ENCODE measurements around the gene GARIN1A. TPM values are rescaled to one million over a fixed set of nuclear protein-coding genes. Genes with fewer than 3 reads are reported as not detected.
"Not testable (repeated sequence)": the region's sequence is repeated elsewhere in the genome, so short reads cannot be mapped to it uniquely, and the experiment has no call there.

GARIN1A gene
- total RNA-seq, result 3.9 TPM in 2 replicates
- long read RNA-seq, result 0 reads

DNA sequence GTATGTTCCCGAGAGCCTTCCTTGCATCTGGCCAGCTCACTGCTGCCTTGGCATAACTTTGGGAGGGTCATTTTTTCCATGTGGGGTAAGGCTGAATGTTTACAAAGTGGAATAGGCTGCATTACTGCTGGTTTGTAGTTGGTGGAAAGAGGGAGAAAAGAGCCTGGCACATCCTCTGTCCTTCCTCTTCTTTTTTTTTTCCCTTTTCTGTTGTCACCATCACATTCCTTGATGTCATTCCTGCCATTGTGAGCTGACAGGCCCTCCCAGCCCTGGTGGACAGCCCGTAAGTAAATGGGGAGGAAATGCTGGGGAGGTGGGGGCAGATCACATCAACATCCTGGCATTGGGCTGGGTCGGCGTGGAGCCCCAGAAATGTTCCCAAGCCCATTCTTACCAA is at the start of gene GARIN1A:
Gene GARIN1A, plus strand, starts transcription at position 301 of the 400 bp plus-strand sequence. CDS start 106 bp downstream, outside the sequence.
- no peak within 1 kb of the TSS for H3K4me3 Mint-ChIP-seq (ENCODE audit: unreplicated experiment)
- H3K4me1 Mint-ChIP-seq (ENCODE audit: unreplicated experiment), result no peaks in the 10 kb centered on the region
- no peaks in the 10 kb centered on the region for H3K9me3 Mint-ChIP-seq (ENCODE audit: unreplicated experiment)
- no peaks in the 10 kb centered on the region for H3K27me3 Mint-ChIP-seq (ENCODE audit: unreplicated experiment)
- TF ChIP-seq, protein P1, sequence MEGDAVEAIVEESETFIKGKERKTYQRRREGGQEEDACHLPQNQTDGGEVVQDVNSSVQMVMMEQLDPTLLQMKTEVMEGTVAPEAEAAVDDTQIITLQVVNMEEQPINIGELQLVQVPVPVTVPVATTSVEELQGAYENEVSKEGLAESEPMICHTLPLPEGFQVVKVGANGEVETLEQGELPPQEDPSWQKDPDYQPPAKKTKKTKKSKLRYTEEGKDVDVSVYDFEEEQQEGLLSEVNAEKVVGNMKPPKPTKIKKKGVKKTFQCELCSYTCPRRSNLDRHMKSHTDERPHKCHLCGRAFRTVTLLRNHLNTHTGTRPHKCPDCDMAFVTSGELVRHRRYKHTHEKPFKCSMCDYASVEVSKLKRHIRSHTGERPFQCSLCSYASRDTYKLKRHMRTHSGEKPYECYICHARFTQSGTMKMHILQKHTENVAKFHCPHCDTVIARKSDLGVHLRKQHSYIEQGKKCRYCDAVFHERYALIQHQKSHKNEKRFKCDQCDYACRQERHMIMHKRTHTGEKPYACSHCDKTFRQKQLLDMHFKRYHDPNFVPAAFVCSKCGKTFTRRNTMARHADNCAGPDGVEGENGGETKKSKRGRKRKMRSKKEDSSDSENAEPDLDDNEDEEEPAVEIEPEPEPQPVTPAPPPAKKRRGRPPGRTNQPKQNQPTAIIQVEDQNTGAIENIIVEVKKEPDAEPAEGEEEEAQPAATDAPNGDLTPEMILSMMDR (IDR thresholded peaks at IDR 0.05), result no peak
- H3K36me3 Mint-ChIP-seq (ENCODE audit: unreplicated experiment), result peaks cover 3% of the 10 kb centered on the region
- no peak for DNase-seq (ENCODE audit: extremely low spot score, unreplicated experiment)
- H3K27ac Mint-ChIP-seq (ENCODE audit: unreplicated experiment), result no peak within 1 kb of the TSS

DNA sequence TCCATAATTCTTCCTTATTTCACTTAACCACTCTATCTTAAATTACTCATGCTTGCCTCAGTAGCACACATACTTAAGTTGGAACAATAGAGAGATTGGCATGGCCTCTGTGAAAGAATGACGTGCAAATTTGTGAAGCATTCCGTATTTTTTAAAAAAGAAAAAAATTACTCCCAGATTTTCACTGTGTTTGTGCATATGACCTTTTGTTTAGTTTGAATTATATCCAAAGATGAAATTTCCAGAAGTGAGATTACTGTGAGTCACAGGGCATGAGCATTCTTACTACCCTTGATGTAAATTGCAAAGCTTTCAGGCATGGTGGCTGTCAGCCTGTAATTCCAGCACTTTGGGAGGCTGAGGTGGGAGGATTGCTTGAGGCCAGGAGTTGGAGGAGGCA is 45.0 kb upstream of the GARIN1A start:
- H3K4me1 Mint-ChIP-seq (ENCODE audit: unreplicated experiment); DNase-seq (ENCODE audit: extremely low spot score, unreplicated experiment); H3K27me3 Mint-ChIP-seq (ENCODE audit: unreplicated experiment); H3K9me3 Mint-ChIP-seq (ENCODE audit: unreplicated experiment); H3K27ac Mint-ChIP-seq (ENCODE audit: unreplicated experiment); H3K4me3 Mint-ChIP-seq (ENCODE audit: unreplicated experiment): not testable (repeated sequence)
- peaks cover 38% of the 10 kb centered on the region for H3K36me3 Mint-ChIP-seq (ENCODE audit: unreplicated experiment)

DNA sequence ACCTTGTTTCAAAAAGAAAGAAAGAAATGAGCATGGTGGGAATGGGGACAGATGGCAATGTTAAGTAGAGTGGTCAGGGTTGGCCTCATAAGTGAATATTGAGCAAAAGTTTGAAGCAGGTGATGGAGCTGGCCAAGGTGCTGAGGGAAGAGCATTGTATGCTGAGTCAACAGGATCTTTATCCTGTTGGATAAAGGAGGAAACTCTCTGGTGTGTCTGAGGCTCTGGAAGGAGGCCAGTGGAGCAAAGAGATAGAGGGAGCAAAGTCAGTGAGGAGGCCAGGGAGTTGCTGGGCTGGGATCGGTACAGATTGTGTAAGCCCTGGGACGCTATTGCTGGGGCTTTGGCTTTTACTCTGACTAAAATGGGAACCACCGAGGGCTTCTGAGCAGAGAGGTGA is 38.2 kb upstream of the GARIN1A start:
- not testable (repeated sequence) for H3K4me3 Mint-ChIP-seq (ENCODE audit: unreplicated experiment); H3K9me3 Mint-ChIP-seq (ENCODE audit: unreplicated experiment); H3K4me1 Mint-ChIP-seq (ENCODE audit: unreplicated experiment); H3K27ac Mint-ChIP-seq (ENCODE audit: unreplicated experiment); DNase-seq (ENCODE audit: extremely low spot score, unreplicated experiment); H3K27me3 Mint-ChIP-seq (ENCODE audit: unreplicated experiment)
- peaks cover 38% of the 10 kb centered on the region for H3K36me3 Mint-ChIP-seq (ENCODE audit: unreplicated experiment)

DNA sequence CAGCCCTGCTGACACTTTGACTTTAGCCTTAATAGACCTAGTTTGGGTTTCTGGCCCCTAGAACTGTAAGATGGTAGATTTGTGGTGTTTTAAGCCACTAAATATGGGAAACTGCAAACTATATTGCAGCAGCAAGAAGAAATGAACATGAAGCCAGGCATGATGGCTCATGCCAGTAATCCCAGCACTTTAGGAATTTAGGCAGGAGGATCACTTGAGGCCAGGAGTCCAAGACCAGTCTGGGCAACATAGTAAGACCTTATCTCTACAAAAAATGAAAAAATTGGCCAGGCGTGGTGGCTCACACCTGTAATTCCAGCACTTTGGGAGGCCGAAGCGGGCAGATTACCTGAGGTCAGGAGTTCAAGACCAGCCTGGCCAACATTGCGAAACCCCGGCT is 26.9 kb upstream of the GARIN1A start:
- not testable (repeated sequence) for H3K4me1 Mint-ChIP-seq (ENCODE audit: unreplicated experiment); H3K27me3 Mint-ChIP-seq (ENCODE audit: unreplicated experiment); DNase-seq (ENCODE audit: extremely low spot score, unreplicated experiment); H3K9me3 Mint-ChIP-seq (ENCODE audit: unreplicated experiment); H3K36me3 Mint-ChIP-seq (ENCODE audit: unreplicated experiment); H3K4me3 Mint-ChIP-seq (ENCODE audit: unreplicated experiment); H3K27ac Mint-ChIP-seq (ENCODE audit: unreplicated experiment)

DNA sequence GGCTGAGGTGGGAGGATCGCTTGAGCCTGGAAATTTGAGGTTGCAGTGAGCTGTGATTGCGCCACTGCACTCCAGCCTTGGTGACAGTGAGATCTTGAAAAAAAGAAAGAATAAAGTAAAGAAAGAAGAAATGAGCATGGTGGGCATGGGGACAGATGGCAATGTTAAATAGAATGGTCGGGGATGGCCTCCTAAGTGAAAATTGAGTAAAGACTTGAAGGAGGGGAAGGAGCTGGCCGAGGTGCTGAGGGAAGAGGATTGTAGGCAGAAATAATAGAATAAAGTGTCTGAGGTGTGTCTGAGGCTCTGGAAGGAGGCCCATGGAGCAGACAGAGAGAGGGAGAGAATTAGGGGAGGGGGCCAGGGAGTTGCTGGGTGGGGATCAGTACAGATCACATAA is 26.2 kb upstream of the GARIN1A start:
- H3K4me1 Mint-ChIP-seq (ENCODE audit: unreplicated experiment); H3K27me3 Mint-ChIP-seq (ENCODE audit: unreplicated experiment); H3K4me3 Mint-ChIP-seq (ENCODE audit: unreplicated experiment); H3K9me3 Mint-ChIP-seq (ENCODE audit: unreplicated experiment); H3K36me3 Mint-ChIP-seq (ENCODE audit: unreplicated experiment); DNase-seq (ENCODE audit: extremely low spot score, unreplicated experiment); H3K27ac Mint-ChIP-seq (ENCODE audit: unreplicated experiment): not testable (repeated sequence)

DNA sequence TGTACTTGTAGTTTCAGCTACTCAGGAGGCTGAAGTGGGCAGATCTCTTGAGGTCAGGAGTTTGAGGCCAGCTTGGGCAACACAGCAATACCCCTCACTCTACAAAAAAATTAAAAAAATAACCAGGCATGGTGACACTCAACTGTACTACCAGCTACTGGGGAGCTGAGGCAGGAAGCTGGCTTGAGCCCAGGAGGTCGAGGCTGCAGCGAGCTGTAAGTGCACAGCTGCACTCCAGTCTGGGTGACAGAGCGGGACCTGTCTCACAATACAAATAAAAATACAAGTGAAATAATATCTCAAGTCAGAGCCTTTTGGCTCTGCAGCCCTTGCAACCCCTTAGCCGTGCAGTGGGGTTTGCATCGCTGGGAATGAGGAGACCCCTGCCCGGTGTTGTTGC is 25.2 kb upstream of the GARIN1A start:
- H3K27ac Mint-ChIP-seq (ENCODE audit: unreplicated experiment); H3K9me3 Mint-ChIP-seq (ENCODE audit: unreplicated experiment); H3K36me3 Mint-ChIP-seq (ENCODE audit: unreplicated experiment); H3K4me1 Mint-ChIP-seq (ENCODE audit: unreplicated experiment); H3K4me3 Mint-ChIP-seq (ENCODE audit: unreplicated experiment); H3K27me3 Mint-ChIP-seq (ENCODE audit: unreplicated experiment); DNase-seq (ENCODE audit: extremely low spot score, unreplicated experiment): not testable (repeated sequence)

DNA sequence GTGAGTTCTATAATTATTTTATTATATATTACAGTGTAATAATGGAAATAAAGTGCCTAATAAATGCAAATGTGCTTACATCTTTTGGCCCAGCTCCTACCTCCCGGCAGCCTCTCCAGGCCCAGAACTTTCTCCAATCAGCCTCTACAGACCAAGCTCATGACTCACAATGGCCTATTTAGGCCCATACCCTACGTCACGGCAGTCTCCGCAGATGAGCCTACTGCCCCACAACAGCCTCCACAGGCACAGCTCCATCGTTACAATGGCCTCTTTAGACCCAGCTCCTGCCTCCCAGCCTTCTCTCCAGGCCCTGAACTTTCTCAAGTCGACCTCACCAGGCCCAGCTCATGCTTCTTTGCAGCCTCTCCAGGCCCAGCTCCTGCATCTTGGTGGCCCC is 21.0 kb upstream of the GARIN1A start:
- H3K4me1 Mint-ChIP-seq (ENCODE audit: unreplicated experiment); H3K9me3 Mint-ChIP-seq (ENCODE audit: unreplicated experiment); H3K4me3 Mint-ChIP-seq (ENCODE audit: unreplicated experiment); H3K27me3 Mint-ChIP-seq (ENCODE audit: unreplicated experiment); H3K27ac Mint-ChIP-seq (ENCODE audit: unreplicated experiment); H3K36me3 Mint-ChIP-seq (ENCODE audit: unreplicated experiment); DNase-seq (ENCODE audit: extremely low spot score, unreplicated experiment): not testable (repeated sequence)

DNA sequence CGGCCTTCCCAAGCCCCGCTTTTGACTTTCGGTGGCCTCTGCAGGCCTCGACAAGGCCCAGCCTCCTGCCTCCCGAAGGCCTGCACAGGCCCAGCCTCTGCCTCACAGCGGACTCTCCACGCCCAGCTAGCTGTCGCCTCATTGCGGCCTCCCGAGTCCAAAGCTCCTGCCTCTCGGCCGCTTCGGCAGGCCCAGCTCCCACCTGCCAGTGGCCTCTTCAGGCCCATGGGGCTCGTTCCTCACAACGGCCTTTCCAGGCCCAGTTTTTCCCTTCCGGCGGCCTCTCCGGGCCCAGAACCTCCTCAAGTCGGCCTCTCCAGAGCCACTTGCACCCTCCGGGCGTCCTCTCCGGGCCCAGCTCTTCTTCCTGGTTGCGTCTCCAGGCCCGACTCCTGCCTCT is 19.5 kb upstream of the GARIN1A start:
- not testable (repeated sequence) for H3K27me3 Mint-ChIP-seq (ENCODE audit: unreplicated experiment); H3K9me3 Mint-ChIP-seq (ENCODE audit: unreplicated experiment); H3K27ac Mint-ChIP-seq (ENCODE audit: unreplicated experiment); DNase-seq (ENCODE audit: extremely low spot score, unreplicated experiment); H3K4me1 Mint-ChIP-seq (ENCODE audit: unreplicated experiment); H3K36me3 Mint-ChIP-seq (ENCODE audit: unreplicated experiment); H3K4me3 Mint-ChIP-seq (ENCODE audit: unreplicated experiment)

DNA sequence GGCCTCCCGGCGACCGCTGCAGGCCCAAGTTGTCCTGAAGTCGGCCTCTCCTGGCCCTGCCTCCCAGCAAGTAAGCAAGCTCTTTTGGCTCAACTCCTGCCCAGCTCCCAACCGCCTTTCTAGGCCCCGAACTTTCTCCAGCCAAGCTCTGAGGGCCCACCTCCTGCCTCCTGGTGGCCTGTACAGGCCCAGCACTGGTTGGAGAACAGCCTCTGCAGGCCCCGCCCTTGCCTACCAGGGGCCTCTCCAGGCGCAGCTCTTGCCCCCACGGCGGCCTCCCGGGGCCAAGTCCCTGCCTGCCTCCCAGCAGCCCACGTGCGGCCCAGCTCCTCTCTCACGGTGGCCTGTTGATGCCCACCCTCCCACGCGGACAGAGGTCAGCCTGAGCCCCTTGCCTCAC is 18.9 kb upstream of the GARIN1A start:
- H3K36me3 Mint-ChIP-seq (ENCODE audit: unreplicated experiment); H3K9me3 Mint-ChIP-seq (ENCODE audit: unreplicated experiment); H3K27me3 Mint-ChIP-seq (ENCODE audit: unreplicated experiment): not testable (repeated sequence)

DNA sequence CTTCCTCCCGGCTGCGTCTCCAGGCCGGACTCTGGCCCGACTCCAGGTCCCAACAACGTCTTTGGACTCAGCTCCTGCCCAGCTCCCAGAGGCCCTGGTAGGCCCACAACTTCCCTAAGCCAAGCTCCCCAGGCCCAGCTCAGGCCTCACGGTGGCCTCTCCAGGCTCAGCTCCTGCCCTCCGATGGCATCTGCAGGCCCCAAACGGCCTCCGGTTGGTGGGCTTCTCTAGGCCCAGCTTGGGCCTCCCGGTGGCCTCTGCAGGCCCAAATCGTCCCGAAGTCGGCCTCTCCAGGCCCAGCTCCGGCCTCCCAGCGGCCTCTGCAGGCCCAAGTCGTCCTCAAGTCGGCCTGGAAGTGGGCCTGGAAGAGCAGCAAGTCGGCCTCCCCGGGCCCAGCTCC is 18.0 kb upstream of the GARIN1A start:
- not testable (repeated sequence) for H3K4me1 Mint-ChIP-seq (ENCODE audit: unreplicated experiment); DNase-seq (ENCODE audit: extremely low spot score, unreplicated experiment); H3K27me3 Mint-ChIP-seq (ENCODE audit: unreplicated experiment); H3K4me3 Mint-ChIP-seq (ENCODE audit: unreplicated experiment); H3K9me3 Mint-ChIP-seq (ENCODE audit: unreplicated experiment); H3K27ac Mint-ChIP-seq (ENCODE audit: unreplicated experiment); H3K36me3 Mint-ChIP-seq (ENCODE audit: unreplicated experiment)

More for the DNA sequence above, 18.9 kb upstream of the GARIN1A start:
- not testable (repeated sequence) for H3K4me1 Mint-ChIP-seq (ENCODE audit: unreplicated experiment); DNase-seq (ENCODE audit: extremely low spot score, unreplicated experiment); H3K27ac Mint-ChIP-seq (ENCODE audit: unreplicated experiment); H3K4me3 Mint-ChIP-seq (ENCODE audit: unreplicated experiment)

DNA sequence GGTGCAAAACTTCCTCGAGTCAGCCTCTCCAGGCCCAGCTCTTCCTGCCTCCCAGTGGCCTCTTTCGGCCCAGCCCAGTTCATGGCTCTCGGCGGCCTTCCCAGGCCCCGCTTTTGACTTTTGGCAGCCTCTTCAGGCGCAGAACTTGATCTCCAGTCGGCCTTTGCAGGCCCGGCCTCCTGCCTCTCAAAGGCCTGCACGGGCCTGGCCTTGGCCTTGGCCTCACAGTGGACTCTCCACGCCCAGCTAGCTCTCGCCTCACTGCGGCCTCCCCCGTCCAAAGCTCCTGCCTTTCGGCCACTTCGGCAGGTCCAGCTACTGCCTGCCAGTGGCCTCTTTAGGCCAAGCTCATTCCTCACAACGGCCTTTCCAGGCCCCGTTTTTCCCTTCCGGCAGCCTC is 17.6 kb upstream of the GARIN1A start:
- not testable (repeated sequence) for H3K36me3 Mint-ChIP-seq (ENCODE audit: unreplicated experiment); H3K9me3 Mint-ChIP-seq (ENCODE audit: unreplicated experiment); H3K4me1 Mint-ChIP-seq (ENCODE audit: unreplicated experiment); DNase-seq (ENCODE audit: extremely low spot score, unreplicated experiment); H3K27me3 Mint-ChIP-seq (ENCODE audit: unreplicated experiment); H3K4me3 Mint-ChIP-seq (ENCODE audit: unreplicated experiment); H3K27ac Mint-ChIP-seq (ENCODE audit: unreplicated experiment)

DNA sequence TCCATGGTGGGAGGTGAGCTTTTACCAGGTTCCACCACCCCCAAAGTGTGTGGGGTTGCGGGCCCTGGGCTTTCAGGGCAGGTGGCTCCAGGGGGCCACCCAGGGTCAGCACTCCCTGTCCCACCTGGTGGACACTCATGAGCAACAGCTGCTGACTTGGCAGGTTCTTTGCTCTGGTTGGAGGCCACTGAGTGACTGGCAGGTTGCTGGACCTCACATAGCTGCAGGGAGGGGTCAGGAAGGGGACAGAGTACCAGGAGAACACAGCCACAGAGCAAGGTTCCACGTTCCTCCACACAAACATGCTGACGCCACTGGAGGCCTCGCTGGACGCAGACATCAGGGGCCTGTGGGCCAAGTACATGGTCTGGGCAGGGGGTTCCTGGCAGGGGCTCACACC is 13.7 kb upstream of the GARIN1A start:
- H3K36me3 Mint-ChIP-seq (ENCODE audit: unreplicated experiment), result peaks cover 29% of the 10 kb centered on the region
- not testable (repeated sequence) for DNase-seq (ENCODE audit: extremely low spot score, unreplicated experiment); H3K9me3 Mint-ChIP-seq (ENCODE audit: unreplicated experiment); H3K4me3 Mint-ChIP-seq (ENCODE audit: unreplicated experiment); H3K27ac Mint-ChIP-seq (ENCODE audit: unreplicated experiment); H3K4me1 Mint-ChIP-seq (ENCODE audit: unreplicated experiment); H3K27me3 Mint-ChIP-seq (ENCODE audit: unreplicated experiment)
